HCT116 (cell line): ENCODE measurements around the gene NELL1. TPM values are rescaled to one million over a fixed set of nuclear protein-coding genes. Genes with fewer than 3 reads are reported as not detected.

Experiments used
- ATAC-seq: fragments of 200-7000 bp; cut with Tn5 transposase; 2 replicates; pipeline ENCODE4 v1.9.1; 2020; ENCODE audit warnings: mild to moderate bottlenecking, moderate library complexity
- BruUV-seq: library from RNA; stranded (reverse); fragments of 400-500 nt; replicated peaks from 2 replicates; lab custom pipeline; 2021; lab: Mats Ljungman, UMichigan
- CTCF ChIA-PET: fragments of 300-600 bp; sonication (Branson Sonifier 250); formaldehyde crosslinking; loops from one replicate; lab custom pipeline; 2021; ENCODE audit warnings: antibody characterized with exemption; lab: Charles Lee
- POLR2A ChIA-PET: fragments of 300-600, 350-600 bp; sonication (Branson Sonifier 250); formaldehyde crosslinking; loops from one replicate; lab custom pipeline; 2021; ENCODE audit warnings: antibody characterized with exemption; lab: Charles Lee
- RAD21 ChIA-PET, 2 experiments: fragments of 300-600 bp; sonication (Branson Sonifier 250); formaldehyde crosslinking; loops; one replicate each; lab custom pipeline; 2023; ENCODE audit warnings: low total read pairs in 2 of 2; ENCODE audit not compliant: uncharacterized antibody in 2 of 2, unreplicated experiment in 2 of 2, low non-redundant PET in 1 of 2; lab: Charles Lee
- DNase-seq: peaks from one replicate; pipeline ENCODE4 v3.0.0-alpha.2; 2010; ENCODE audit warnings: low read depth, low spot score
- H2AFZ ChIP-seq: fragments of 200-600 bp; shearing (Covaris generic), sonication (generic); 2 replicates; pipeline ENCODE4 v1.6.1; 2017; ENCODE audit warnings: low read depth, mixed run types, mixed read lengths, antibody characterized with exemption, low read length; ENCODE audit not compliant: poor library complexity, severe bottlenecking
- H3K27ac ChIP-seq: 2 replicates; pipeline ENCODE4 v1.5.1; 2012; ENCODE audit warnings: low read depth, low read length
- H3K27me3 ChIP-seq: fragments of 200-600 bp; sonication (generic); 2 replicates; pipeline ENCODE4 v1.6.1; 2016; ENCODE audit warnings: mixed run types, low read length, mixed read lengths; ENCODE audit not compliant: insufficient read depth
- H3K36me3 ChIP-seq, 2 experiments: fragments of 200-500 bp in 1 of 2; fragments of 200-600 bp in 1 of 2; sonication (Bioruptor generic) in 1 of 2; sonication (generic) in 1 of 2; 2 replicates each; pipeline versions ENCODE4 v1.5.1 to v1.6.1; 2014 to 2016; ENCODE audit warnings: low read length in 2 of 2, inconsistent platforms in 1 of 2, mixed read lengths in 1 of 2, mixed run types in 1 of 2; ENCODE audit not compliant: insufficient read depth in 2 of 2, control insufficient read depth in 1 of 2
- H3K4me1 ChIP-seq, 2 experiments: fragments of 200-600 bp in 1 of 2; sonication (generic) in 1 of 2; 2 replicates each; pipeline versions ENCODE4 v1.5.1 to v1.6.1; 2012 to 2017; ENCODE audit warnings: low read length in 2 of 2, inconsistent platforms in 1 of 2, mild to moderate bottlenecking in 1 of 2, mixed read lengths in 1 of 2, mixed run types in 1 of 2, moderate library complexity in 1 of 2; ENCODE audit not compliant: insufficient read depth in 2 of 2, control insufficient read depth in 1 of 2
- H3K4me2 ChIP-seq: fragments of 200-600 bp; sonication (generic); 2 replicates; pipeline ENCODE4 v1.6.1; 2017; ENCODE audit warnings: mixed run types, low read length, mixed read lengths
- H3K4me3 ChIP-seq, 2 experiments: fragments of 200-600 bp in 1 of 2; sonication (generic) in 1 of 2; replicated peaks in 1 of 2; 2 replicates each; pipeline ENCODE4 v1.5.1; 2011 to 2016; ENCODE audit warnings: low read length in 2 of 2, control low read depth in 1 of 2, low read depth in 1 of 2, mild to moderate bottlenecking in 1 of 2, mixed read lengths in 1 of 2, mixed run types in 1 of 2
- H3K79me2 ChIP-seq: fragments of 200-600 bp; sonication (generic); 2 replicates; pipeline ENCODE4 v1.6.1; 2017; ENCODE audit warnings: mild to moderate bottlenecking, mixed run types, low read length, moderate library complexity, mixed read lengths; ENCODE audit not compliant: insufficient read depth
- H3K9ac ChIP-seq: fragments of 200-600 bp; sonication (generic); 2 replicates; pipeline ENCODE4 v1.6.1; 2016; ENCODE audit warnings: low read length, mixed read lengths
- H3K9me2 ChIP-seq: fragments of 200-600 bp; sonication (generic), shearing (Covaris generic); 2 replicates; pipeline ENCODE4 v1.6.1; 2017; ENCODE audit warnings: mixed run types, mild to moderate bottlenecking, moderate library complexity; ENCODE audit not compliant: insufficient read depth
- H3K9me3 ChIP-seq, 2 experiments: fragments of 200-500 bp in 1 of 2; fragments of 200-600 bp in 1 of 2; sonication (Bioruptor generic) in 1 of 2; sonication (generic) in 1 of 2; 2 replicates each; pipeline ENCODE4 v1.6.1; 2014 to 2017; ENCODE audit warnings: low read length in 2 of 2, mixed read lengths in 2 of 2, inconsistent platforms in 1 of 2, low read depth in 1 of 2, mild to moderate bottlenecking in 1 of 2, mixed run types in 1 of 2, moderate library complexity in 1 of 2; ENCODE audit not compliant: control insufficient read depth in 1 of 2, insufficient read depth in 1 of 2
- H4K20me1 ChIP-seq: fragments of 200-600 bp; sonication (generic), shearing (Covaris generic); 2 replicates; pipeline ENCODE4 v1.6.1; 2017; ENCODE audit warnings: mixed run types, mild to moderate bottlenecking, moderate library complexity; ENCODE audit not compliant: insufficient read depth
- CBX3 ChIP-seq: IDR thresholded peaks from 2 replicates; pipeline ENCODE4 v1.6.1; 2012; ENCODE audit warnings: low read depth
- CEBPB ChIP-seq: IDR thresholded peaks from 2 replicates; pipeline ENCODE4 v1.6.1; 2012; ENCODE audit warnings: low read depth
- EGR1 ChIP-seq: IDR thresholded peaks from 2 replicates; pipeline ENCODE4 v1.6.1; 2012; ENCODE audit warnings: low read depth
- ELF1 ChIP-seq: IDR thresholded peaks from 2 replicates; pipeline ENCODE4 v1.6.1; 2012; ENCODE audit warnings: low read depth, borderline replicate concordance
- EZH2phosphoT487 ChIP-seq: fragments of 200-600 bp; IDR thresholded peaks from 2 replicates; pipeline ENCODE4 v1.6.1; 2018; ENCODE audit warnings: antibody characterized with exemption, borderline replicate concordance
- FOSL1 ChIP-seq: IDR thresholded peaks from 2 replicates; pipeline ENCODE4 v1.6.1; 2012; ENCODE audit warnings: low read depth
- JUND ChIP-seq: IDR thresholded peaks from 2 replicates; pipeline ENCODE4 v1.6.1; 2012
- POLR2AphosphoS5 ChIP-seq: IDR thresholded peaks from 2 replicates; pipeline ENCODE4 v1.6.1; 2011; ENCODE audit warnings: mild to moderate bottlenecking, low read depth, low read length, moderate library complexity
- RAD21 ChIP-seq: IDR thresholded peaks from 2 replicates; pipeline ENCODE4 v1.6.1; 2012; ENCODE audit warnings: low read depth, mild to moderate bottlenecking
- SIN3A ChIP-seq: IDR thresholded peaks from 2 replicates; pipeline ENCODE4 v1.6.1; 2012; ENCODE audit warnings: low read depth
- SP1 ChIP-seq: IDR thresholded peaks from 2 replicates; pipeline ENCODE4 v1.6.1; 2012; ENCODE audit warnings: low read depth
- SRF ChIP-seq: IDR thresholded peaks from 2 replicates; pipeline ENCODE4 v1.6.1; 2012; ENCODE audit warnings: low read depth
- TCF7L2 ChIP-seq: IDR thresholded peaks from 2 replicates; pipeline ENCODE4 v1.7.0; 2011; ENCODE audit warnings: borderline replicate concordance, inconsistent platforms; ENCODE audit not compliant: insufficient read depth, insufficient read length; ENCODE audit errors: extremely low read depth
- ZFX ChIP-seq: fragments of 450-650 bp; IDR thresholded peaks from 2 replicates; pipeline ENCODE4 v1.6.1; 2017
- ZNF274 ChIP-seq: fragments of 200-500 bp; sonication (Bioruptor generic); IDR thresholded peaks from 2 replicates; pipeline ENCODE4 v1.6.1; 2014; ENCODE audit warnings: mild to moderate bottlenecking, low read depth, low read length, inconsistent platforms
- intact Hi-C: fragments of 100-400 bp; cut with micrococcal nuclease; formaldehyde crosslinking; loops from 2 replicates; pipeline ENCODE4 v1.10.0; 2022
- total RNA-seq: library from RNA; stranded (reverse); gene quantifications from one replicate; pipeline ENCODE4 v1.2.1, GENCODE V29; 2021; ENCODE audit not compliant: unreplicated experiment
- TF ChIP-seq, protein P1 (sequence below): IDR thresholded peaks from 2 replicates; pipeline ENCODE4 v1.6.1; 2012
- TF ChIP-seq, protein P2 (sequence below): IDR thresholded peaks from 2 replicates; pipeline ENCODE4 v1.6.1; 2012
- TF ChIP-seq, protein P3 (sequence below): IDR thresholded peaks from 2 replicates; pipeline ENCODE4 v1.6.1; 2012; ENCODE audit warnings: low read depth

Gene NELL1
- total RNA-seq, 1 experiment from 2014 or later: not detected

DNA sequence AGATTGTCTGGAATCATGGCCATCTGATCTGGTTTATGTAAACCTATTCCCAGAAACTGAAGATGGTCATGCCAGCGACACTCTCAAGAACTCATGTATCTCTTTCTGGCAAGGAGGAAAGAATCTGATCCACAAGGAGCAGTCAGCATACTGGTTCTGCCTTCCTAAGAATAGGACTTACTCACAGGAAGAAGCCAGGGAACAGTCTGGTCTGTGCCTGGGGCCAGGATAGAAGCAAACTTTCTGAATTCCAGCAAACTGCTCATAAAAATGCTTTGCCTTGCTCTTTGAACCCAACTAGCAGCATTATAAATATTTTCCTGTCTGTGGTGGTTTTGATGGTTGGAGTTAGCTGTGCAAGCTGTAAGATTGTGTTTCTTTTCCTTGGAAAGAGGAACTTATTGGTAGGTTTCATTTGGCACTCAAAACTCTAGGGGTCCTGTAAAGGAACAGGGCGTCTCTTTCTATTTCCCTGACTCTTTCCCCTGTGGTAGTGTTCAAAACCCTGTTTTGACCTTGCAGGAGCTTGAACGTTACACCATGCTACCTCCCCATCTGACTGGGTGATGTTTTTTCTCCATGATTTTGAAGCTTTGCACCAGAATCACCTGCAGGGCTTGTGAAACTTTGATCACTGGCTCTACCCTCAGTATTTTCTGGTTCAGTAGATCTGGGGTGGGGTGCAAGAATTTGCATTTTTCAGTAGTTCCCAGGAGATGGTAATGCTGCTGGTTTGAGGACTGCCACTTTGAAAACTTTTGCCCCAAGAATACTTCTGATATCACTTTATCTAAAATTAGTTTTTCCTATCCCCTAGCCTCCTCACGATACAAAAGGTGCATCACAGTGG is 895.7 kb downstream of the NELL1 start:
- ChIA-PET POLR2A (no interaction called here), RAD21 (no interaction called here), CTCF (no interaction called here)
- Histone ChIP-seq H3K9me2 (no peaks in the 10 kb centered on the region), H3K4me3 (no peak overlapping the region), H3K4me1 (no peaks in the 10 kb centered on the region), H3K4me2 (no peak overlapping the region), H2AFZ (no peak overlapping the region), H3K27ac (no peak overlapping the region), H3K9me3 (peaks cover 10 to 38% of the 10 kb centered on the region in 2 experiments; a peak in 2 of 4 replicates), H3K27me3 (no peaks in the 10 kb centered on the region), H3K9ac (no peak overlapping the region), H3K36me3 (no peaks in the 10 kb centered on the region), H4K20me1 (no peaks in the 10 kb centered on the region), H3K79me2 (no peaks in the 10 kb centered on the region)
- no peak for DNase-seq
- TF ChIP-seq FOSL1: no peak
- no TSS peak for BruUV-seq
- no peak for ATAC-seq
- intact Hi-C loops: no loop called here

DNA sequence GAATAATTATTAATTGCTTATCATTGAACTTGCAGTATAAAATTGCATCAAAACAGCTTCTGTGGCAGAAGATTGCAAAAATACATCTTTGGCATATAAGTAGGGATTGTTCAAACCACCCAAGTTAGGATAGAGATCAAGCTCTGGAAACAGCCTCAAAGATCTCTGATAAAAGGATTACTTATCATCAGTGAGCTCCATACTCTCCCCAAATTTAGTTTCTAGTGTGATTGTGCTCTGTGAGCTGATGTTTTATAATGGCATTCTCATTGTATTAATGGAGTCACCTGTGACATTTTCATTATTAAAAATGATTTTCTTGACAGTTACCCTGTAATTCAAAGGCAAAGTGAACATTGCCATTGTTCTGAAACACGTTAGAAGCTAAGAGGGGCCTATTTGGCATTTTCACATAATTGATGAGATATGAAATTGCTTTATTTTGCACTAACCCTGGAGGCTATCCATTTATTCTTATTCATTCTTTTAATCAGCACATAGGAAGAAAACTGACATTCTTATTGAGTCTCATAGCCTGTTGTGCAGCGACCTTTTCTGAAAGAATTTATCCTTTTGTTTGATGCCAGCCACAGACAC is 897.2 kb downstream of the NELL1 start:
- RAD21 ChIA-PET: no interaction called here
- no peak for TF ChIP-seq TCF7L2
- no peak for TF ChIP-seq CBX3
- TF ChIP-seq CEBPB: no peak
- no peak for TF ChIP-seq RAD21
- TF ChIP-seq, protein P1, sequence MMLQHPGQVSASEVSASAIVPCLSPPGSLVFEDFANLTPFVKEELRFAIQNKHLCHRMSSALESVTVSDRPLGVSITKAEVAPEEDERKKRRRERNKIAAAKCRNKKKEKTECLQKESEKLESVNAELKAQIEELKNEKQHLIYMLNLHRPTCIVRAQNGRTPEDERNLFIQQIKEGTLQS: no peak
- TF ChIP-seq JUND: no peak
- no peak for TF ChIP-seq ZNF274
- TF ChIP-seq SIN3A: no peak
- TF ChIP-seq, protein P2, sequence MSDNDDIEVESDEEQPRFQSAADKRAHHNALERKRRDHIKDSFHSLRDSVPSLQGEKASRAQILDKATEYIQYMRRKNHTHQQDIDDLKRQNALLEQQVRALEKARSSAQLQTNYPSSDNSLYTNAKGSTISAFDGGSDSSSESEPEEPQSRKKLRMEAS: no peak
- TF ChIP-seq EZH2phosphoT487: no peak
- TF ChIP-seq FOSL1: no peak
- TF ChIP-seq ZFX: no peak
- no peak for TF ChIP-seq SRF
- TF ChIP-seq, protein P3, sequence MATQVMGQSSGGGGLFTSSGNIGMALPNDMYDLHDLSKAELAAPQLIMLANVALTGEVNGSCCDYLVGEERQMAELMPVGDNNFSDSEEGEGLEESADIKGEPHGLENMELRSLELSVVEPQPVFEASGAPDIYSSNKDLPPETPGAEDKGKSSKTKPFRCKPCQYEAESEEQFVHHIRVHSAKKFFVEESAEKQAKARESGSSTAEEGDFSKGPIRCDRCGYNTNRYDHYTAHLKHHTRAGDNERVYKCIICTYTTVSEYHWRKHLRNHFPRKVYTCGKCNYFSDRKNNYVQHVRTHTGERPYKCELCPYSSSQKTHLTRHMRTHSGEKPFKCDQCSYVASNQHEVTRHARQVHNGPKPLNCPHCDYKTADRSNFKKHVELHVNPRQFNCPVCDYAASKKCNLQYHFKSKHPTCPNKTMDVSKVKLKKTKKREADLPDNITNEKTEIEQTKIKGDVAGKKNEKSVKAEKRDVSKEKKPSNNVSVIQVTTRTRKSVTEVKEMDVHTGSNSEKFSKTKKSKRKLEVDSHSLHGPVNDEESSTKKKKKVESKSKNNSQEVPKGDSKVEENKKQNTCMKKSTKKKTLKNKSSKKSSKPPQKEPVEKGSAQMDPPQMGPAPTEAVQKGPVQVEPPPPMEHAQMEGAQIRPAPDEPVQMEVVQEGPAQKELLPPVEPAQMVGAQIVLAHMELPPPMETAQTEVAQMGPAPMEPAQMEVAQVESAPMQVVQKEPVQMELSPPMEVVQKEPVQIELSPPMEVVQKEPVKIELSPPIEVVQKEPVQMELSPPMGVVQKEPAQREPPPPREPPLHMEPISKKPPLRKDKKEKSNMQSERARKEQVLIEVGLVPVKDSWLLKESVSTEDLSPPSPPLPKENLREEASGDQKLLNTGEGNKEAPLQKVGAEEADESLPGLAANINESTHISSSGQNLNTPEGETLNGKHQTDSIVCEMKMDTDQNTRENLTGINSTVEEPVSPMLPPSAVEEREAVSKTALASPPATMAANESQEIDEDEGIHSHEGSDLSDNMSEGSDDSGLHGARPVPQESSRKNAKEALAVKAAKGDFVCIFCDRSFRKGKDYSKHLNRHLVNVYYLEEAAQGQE: no peak
- no peak for TF ChIP-seq SP1
- no peak for TF ChIP-seq POLR2AphosphoS5
- no peak for TF ChIP-seq EGR1
- TF ChIP-seq ELF1: no peak
- POLR2A ChIA-PET: no interaction called here
- H3K4me3 ChIP-seq: no peak overlapping the region
- no peak overlapping the region for H3K27ac ChIP-seq
- BruUV-seq: no TSS peak
- no peak for DNase-seq
- ATAC-seq: no peak
- H3K79me2 ChIP-seq: no peaks in the 10 kb centered on the region
- H2AFZ ChIP-seq: no peak overlapping the region
- no peak overlapping the region for H3K4me2 ChIP-seq
- H3K36me3 ChIP-seq: no peaks in the 10 kb centered on the region
- no peaks in the 10 kb centered on the region for H3K4me1 ChIP-seq
- no peaks in the 10 kb centered on the region for H3K9me2 ChIP-seq
- H3K9ac ChIP-seq: no peak overlapping the region
- H4K20me1 ChIP-seq: no peaks in the 10 kb centered on the region
- intact Hi-C loops: no loop called here
- CTCF ChIA-PET: no interaction called here
- peaks cover 10 to 44% of the 10 kb centered on the region in 2 experiments; a peak in 2 of 4 replicates for H3K9me3 ChIP-seq
- H3K27me3 ChIP-seq: no peaks in the 10 kb centered on the region
